Activated CD8-positive, alpha-beta T cell treated with anti-CD3 and anti-CD28 coated beads, Interleukin-2, amount 10 ng/mL, durations not matched to agents 7 days and 5 days (primary cell): ENCODE results near the gene VASN. TPM values are rescaled to one million over a fixed set of nuclear protein-coding genes. Genes with fewer than 3 reads are reported as not detected.
"Not testable (repeated sequence)": the region's sequence is repeated elsewhere in the genome, so short reads cannot be mapped to it uniquely, and the experiment has no call there.

Source experiments
- ATAC-seq: fragments of 150-1000 bp; cut with Tn5 transposase; one replicate; pipeline ENCODE4 v1.10.0; 2021; ENCODE audit warnings: moderate library complexity
- CTCF ChIA-PET: fragments of 350-600 bp; sonication (Branson Sonifier 250); formaldehyde crosslinking; loops from one replicate; lab custom pipeline; 2021; ENCODE audit warnings: antibody characterized with exemption; lab: Charles Lee
- POLR2A ChIA-PET: fragments of 350-600 bp; sonication (Branson Sonifier 250); formaldehyde crosslinking; loops from one replicate; lab custom pipeline; 2021; ENCODE audit warnings: antibody characterized with exemption; lab: Charles Lee
- DNase-seq: peaks from one replicate; pipeline ENCODE4 v3.0.0-alpha.2; 2020
- H3K27ac Mint-ChIP-seq: one replicate; pipeline ENCODE4 v1.8.0; 2021; ENCODE audit warnings: mild to moderate bottlenecking, mixed read lengths
- H3K27me3 Mint-ChIP-seq: one replicate; pipeline ENCODE4 v1.8.0; 2021; ENCODE audit warnings: low read depth, mixed read lengths
- H3K36me3 Mint-ChIP-seq: one replicate; pipeline ENCODE4 v1.8.0; 2021; ENCODE audit warnings: low read depth, mixed read lengths
- H3K4me1 Mint-ChIP-seq: one replicate; pipeline ENCODE4 v1.8.0; 2021; ENCODE audit warnings: low read depth, mixed read lengths
- H3K4me3 Mint-ChIP-seq: one replicate; pipeline ENCODE4 v1.8.0; 2021; ENCODE audit warnings: mild to moderate bottlenecking, mixed read lengths
- H3K9me3 Mint-ChIP-seq: one replicate; pipeline ENCODE4 v1.8.0; 2022; ENCODE audit warnings: mixed read lengths; ENCODE audit not compliant: insufficient read depth
- total RNA-seq, 2 experiments: library from RNA; stranded (reverse); gene quantifications; one replicate each; pipeline ENCODE4 v1.2.3, GENCODE V29; 2021

VASN gene
- total RNA-seq, 2 experiments from 2014 or later, result not detected

DNA sequence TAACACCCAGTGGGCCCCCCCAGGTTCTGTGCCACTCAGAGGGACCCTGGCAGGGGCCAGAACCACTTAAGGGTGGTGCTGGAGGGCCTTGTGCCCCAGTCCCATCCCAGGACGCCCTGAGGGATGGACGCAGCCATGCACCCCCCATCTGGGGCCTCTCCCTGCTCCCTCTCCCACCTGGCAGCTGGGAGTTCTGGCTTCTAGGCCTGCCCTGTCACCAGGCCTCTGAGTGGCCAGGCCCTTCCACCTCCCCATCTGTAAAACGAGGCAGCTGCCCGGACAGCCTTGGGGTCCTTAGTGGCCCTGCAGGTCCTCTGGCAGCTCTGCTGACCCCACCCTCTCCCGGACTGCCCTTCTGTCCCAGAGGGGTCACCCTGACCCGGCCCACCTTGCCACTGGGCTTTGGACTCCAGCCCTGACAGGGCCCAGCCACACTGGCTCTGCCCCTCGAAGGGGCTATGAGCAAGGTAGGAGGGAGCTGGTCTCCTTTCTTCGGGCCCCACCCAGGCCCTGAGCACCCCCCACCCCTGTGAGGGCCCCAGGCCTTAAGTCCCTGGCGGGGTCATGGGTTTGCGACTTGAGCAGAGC lies 32.8 kb upstream of the VASN start:
- H3K27me3 Mint-ChIP-seq, result no peaks in the 10 kb centered on the region
- POLR2A ChIA-PET, result interaction anchor here (1.5 kb wide), 1 partner anchor 12 kb away, joined by 4 read pairs; no protein-coding TSS in a partner anchor
- H3K9me3 Mint-ChIP-seq, result no peaks in the 10 kb centered on the region
- ATAC-seq, result no peak
- H3K4me3 Mint-ChIP-seq, result no peak overlapping the region
- DNase-seq, result no peak
- CTCF ChIA-PET, result interaction anchor here (1.6 kb wide), 1 partner anchor 11 kb away, joined by 4 read pairs; no protein-coding TSS in a partner anchor
- no peak overlapping the region for H3K27ac Mint-ChIP-seq
- H3K4me1 Mint-ChIP-seq, result peaks cover 2% of the 10 kb centered on the region
- no peaks in the 10 kb centered on the region for H3K36me3 Mint-ChIP-seq

DNA sequence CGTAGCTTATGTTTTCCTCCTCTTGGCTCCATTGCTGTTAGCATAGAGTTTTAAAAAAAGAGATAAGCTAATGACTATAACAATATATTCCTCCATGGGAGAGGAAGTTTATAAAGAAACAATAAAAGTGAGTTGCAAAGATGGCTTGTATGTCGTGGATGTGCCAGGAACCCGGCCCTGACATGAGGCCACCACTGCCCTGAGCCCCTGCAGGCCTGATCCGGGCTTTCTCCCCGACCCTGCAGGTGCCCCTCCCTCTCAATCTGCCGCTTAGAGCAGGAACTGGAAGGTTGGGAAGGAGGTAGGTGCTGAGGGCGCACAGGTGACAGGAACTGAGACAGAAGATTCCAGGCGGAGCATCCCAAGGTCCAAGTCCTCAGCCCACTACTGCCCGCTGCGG lies 32.2 kb upstream of the VASN start:
- Mint-ChIP-seq H3K9me3 (no peaks in the 10 kb centered on the region), H3K27me3 (no peaks in the 10 kb centered on the region), H3K4me3 (no peak overlapping the region), H3K36me3 (no peaks in the 10 kb centered on the region), H3K27ac (no peak overlapping the region), H3K4me1 (peaks cover 4% of the 10 kb centered on the region)
- CTCF ChIA-PET, result interaction anchor here (1.6 kb wide), 1 partner anchor 11 kb away, joined by 4 read pairs; no protein-coding TSS in a partner anchor
- POLR2A ChIA-PET, result interaction anchor here (1.5 kb wide), 1 partner anchor 11 kb away, joined by 4 read pairs; no protein-coding TSS in a partner anchor
- ATAC-seq (no peak), DNase-seq (no peak)

DNA sequence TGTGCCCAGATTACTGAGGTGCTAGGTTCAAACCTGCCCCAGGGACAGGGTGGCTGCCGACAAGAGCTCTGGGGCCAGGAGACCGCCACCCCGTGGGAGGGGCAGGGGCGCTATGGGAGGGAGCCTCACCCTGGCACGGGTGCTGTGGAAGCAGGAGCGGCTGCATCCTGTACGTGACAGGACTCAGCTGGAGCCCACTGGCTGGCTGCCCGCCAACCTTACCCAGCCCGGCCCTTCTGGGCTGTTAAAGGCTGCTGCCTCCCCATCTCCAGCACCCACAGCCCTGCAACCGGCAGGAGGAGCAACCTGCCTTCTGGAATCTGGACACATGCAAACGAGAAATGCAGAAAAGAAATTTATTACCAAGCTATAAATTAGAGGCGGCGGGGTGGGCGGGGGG lies 31.7 kb upstream of the VASN start:
- Mint-ChIP-seq H3K4me3 (no peak overlapping the region), H3K36me3 (no peaks in the 10 kb centered on the region), H3K27me3 (no peaks in the 10 kb centered on the region), H3K4me1 (peaks cover 6% of the 10 kb centered on the region), H3K27ac (no peak overlapping the region), H3K9me3 (no peaks in the 10 kb centered on the region)
- ATAC-seq (no peak), DNase-seq (no peak)
- ChIA-PET CTCF (interaction anchor here (1.1 to 2.5 kb wide), 3 partner anchors 10 to 67 kb away, joined by 3 to 8 read pairs (median 4); no protein-coding TSS in a partner anchor), POLR2A (interaction anchor here (1.5 kb wide), 1 partner anchor 11 kb away, joined by 4 read pairs; no protein-coding TSS in a partner anchor)

DNA sequence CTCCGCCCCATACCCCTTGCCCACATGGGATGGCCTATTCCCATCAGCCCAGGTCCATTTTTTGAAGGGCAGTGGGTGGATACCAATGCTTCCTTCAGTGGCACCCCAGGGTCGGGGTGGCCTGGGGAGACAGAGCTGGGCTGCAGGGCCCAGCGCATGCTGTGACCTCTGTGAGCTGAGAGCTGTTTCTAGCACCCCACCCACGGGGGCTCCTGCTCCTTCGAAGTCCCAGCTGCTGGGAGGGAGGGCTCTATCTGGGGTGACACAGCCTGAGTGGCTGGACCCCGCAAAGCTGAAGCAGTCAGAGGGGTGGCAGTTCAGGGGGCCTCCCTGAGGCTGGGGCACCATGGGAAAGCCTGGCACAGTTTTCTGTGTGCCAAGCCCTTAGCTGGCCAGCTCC lies 31.2 kb upstream of the VASN start:
- H3K27me3 Mint-ChIP-seq, result no peaks in the 10 kb centered on the region
- ChIA-PET POLR2A (interaction anchor here (1.1 kb wide), 1 partner anchor 34 kb away, joined by 3 read pairs; no protein-coding TSS in a partner anchor), CTCF (interaction anchor here (1.1 to 2.5 kb wide), 2 partner anchors 12 to 67 kb away, joined by 3 to 8 read pairs; no protein-coding TSS in a partner anchor)
- DNase-seq (no peak), ATAC-seq (no peak)
- no peaks in the 10 kb centered on the region for H3K36me3 Mint-ChIP-seq
- no peaks in the 10 kb centered on the region for H3K9me3 Mint-ChIP-seq
- H3K4me1 Mint-ChIP-seq, result peaks cover 7% of the 10 kb centered on the region
- no peak overlapping the region for H3K4me3 Mint-ChIP-seq
- H3K27ac Mint-ChIP-seq, result no peak overlapping the region

DNA sequence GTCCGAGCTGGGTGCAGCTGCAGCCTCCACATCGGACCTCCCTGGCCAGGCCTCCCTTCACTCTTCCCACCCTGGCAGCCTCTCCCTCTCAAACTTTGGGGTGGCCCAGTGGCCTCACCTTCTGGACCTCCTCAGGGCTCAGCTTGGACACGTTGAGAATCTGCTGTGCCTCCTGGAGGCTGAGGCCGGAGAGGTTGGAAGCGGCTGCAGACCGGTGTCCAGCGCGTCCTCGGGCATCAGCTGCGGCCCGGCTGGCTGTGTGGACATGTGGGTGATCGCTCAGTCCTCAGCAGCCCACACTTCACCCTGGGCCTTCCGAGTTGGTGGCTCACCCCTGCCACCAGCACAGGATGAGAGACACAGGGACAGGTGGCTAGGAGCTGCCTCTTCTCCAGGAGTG lies 30.4 kb upstream of the VASN start:
- Mint-ChIP-seq H3K27ac (no peak overlapping the region), H3K4me1 (peaks cover 7% of the 10 kb centered on the region), H3K27me3 (no peaks in the 10 kb centered on the region), H3K9me3 (no peaks in the 10 kb centered on the region), H3K36me3 (no peaks in the 10 kb centered on the region), H3K4me3 (no peak overlapping the region)
- POLR2A ChIA-PET, result interaction anchor here (1.1 kb wide), 1 partner anchor 35 kb away, joined by 3 read pairs; no protein-coding TSS in a partner anchor
- DNase-seq, result no peak
- no peak for ATAC-seq
- CTCF ChIA-PET, result interaction anchor here (1.0 to 2.5 kb wide), 4 partner anchors 9 to 52 kb away, joined by 3 to 8 read pairs (median 4); no protein-coding TSS in a partner anchor

DNA sequence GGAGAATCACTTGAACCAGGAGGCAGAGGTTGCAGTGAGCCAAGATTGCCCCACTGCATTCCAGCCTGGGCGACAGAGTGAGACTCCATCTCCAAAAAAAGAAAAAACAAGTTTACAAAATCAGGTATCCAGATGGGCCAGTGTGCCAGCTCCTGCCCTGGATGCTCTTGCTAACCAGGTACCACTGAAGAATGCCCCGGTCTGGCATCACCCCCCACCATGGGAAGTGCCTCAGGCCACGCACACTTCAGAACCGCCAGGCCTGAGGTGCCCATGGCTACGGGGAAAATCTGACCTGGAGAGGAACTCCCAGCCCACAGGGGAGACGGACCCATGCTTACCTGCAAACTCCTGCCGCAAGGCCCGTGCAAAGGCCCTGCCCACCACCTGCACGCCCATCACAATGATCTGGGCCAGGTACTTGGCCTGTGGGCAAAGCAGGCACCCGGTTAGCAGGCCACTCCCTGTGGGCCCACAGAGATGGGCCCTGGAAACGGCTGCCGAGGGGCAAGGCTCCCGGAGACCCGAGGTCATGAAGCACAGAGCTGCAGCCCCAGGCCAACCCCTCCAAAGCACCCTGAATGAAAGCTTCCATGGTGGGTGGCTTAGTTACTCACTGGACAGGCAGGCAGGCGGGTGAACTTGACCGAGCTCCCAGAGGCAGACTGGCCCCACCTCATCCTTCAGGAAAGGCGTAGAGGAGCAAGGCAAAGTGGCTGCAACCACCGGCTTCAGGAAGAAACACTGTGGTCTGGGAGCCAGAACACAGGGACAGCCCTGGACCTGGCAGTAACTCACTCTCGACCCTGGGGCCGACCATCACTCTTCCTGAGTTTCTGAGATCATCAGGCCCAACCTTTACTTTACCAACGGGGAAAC lies 28.5 kb upstream of the VASN start:
- POLR2A ChIA-PET, result interaction anchor here (0.5 kb wide), 1 partner anchor 263 kb away, joined by 4 read pairs; no protein-coding TSS in a partner anchor
- peaks cover 7% of the 10 kb centered on the region for H3K4me1 Mint-ChIP-seq
- H3K27me3 Mint-ChIP-seq, result no peaks in the 10 kb centered on the region
- DNase-seq (no peak), ATAC-seq (no peak)
- CTCF ChIA-PET, result interaction anchor here (0.6 kb wide), 1 partner anchor 54 kb away, joined by 3 read pairs; no protein-coding TSS in a partner anchor
- no peaks in the 10 kb centered on the region for H3K9me3 Mint-ChIP-seq
- H3K27ac Mint-ChIP-seq, result no peak overlapping the region
- no peak overlapping the region for H3K4me3 Mint-ChIP-seq
- H3K36me3 Mint-ChIP-seq, result peaks cover under 1% of the 10 kb centered on the region

DNA sequence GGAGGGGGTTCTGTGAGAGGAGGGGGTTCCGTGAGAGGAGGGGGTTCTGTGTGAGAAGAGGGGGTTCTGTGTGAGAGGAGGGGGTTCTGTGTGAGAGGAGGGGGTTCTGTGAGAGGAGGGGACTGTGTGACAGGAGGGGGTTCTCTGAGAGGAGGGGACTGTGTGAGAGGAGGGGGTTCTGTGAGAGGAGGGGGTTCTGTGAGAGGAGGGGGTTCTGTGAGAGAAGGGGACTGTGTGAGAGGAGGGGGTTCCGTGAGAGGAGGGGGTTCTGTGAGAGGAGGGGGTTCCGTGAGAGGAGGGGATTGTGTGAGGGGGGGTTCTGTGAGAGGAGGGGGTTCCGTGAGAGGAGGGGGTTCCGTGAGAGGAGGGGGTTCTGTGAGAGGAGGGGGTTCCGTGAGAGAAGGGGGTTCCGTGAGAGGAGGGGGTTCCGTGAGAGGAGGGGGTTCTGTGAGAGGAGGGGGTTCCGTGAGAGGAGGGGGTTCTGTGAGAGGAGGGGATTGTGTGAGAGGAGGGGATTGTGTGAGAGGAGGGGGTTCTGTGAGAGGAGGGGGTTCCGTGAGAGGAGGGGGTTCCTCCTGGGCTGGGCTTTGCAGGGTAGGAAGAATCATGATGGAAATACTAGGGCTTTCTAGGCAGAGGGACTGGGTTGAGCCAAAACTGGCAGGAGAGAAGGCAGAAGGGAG lies 27.2 kb upstream of the VASN start:
- H3K27me3 Mint-ChIP-seq, H3K27ac Mint-ChIP-seq, H3K36me3 Mint-ChIP-seq, CTCF ChIA-PET, DNase-seq, POLR2A ChIA-PET, H3K9me3 Mint-ChIP-seq, H3K4me3 Mint-ChIP-seq, ATAC-seq: not testable (repeated sequence)
- peaks cover 12% of the 10 kb centered on the region for H3K4me1 Mint-ChIP-seq

DNA sequence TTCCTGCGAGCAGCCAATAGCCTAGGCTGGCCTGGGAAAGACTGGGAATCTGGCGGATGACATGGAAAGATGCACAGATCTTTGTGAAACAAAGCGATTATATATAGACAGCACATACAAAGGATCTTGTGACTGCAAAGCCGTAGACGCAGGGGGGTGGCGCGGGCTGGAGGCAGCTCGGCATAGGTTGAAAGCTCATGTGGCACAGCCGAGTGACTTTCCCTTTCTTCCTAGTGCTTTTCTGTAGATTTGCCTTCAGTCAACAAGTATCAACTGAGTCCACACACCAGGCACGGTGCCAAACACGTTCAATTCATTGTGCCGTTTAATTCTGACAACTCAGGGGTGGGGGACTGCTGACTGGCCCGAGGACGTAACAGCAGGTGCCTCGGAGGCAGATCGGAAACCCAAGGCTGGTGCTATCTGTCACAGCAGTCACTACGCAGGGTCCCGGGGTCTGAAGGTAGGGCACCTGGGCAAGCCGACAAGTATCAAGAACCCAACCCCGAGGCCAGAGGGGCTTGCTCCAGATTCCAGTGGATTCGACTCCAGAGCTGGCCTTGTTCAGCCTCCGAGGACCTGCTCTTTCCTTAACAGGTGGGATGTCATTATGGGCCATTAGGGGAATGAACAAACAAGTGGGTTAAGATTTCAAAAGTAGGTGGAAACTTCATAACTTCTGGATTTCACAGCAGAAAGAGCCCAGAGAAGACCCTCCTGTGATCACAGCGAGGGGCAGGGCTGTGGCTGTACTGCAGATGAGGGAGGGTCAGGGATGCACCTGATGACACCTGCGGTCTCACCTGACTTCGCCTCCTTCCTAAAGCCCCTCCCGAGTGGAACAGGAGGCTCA lies 26.4 kb upstream of the VASN start:
- Mint-ChIP-seq H3K27me3 (no peaks in the 10 kb centered on the region), H3K4me3 (no peak overlapping the region), H3K27ac (peak overlapping the region; percentile 60), H3K4me1 (peaks cover 12% of the 10 kb centered on the region), H3K9me3 (no peaks in the 10 kb centered on the region), H3K36me3 (peaks cover 8% of the 10 kb centered on the region)
- DNase-seq (no peak), ATAC-seq (no peak)
- ChIA-PET CTCF (interaction anchor here (1.4 to 1.7 kb wide), 2 partner anchors 72 to 83 kb away, joined by 4 read pairs; no protein-coding TSS in a partner anchor), POLR2A (no interaction called here)

DNA sequence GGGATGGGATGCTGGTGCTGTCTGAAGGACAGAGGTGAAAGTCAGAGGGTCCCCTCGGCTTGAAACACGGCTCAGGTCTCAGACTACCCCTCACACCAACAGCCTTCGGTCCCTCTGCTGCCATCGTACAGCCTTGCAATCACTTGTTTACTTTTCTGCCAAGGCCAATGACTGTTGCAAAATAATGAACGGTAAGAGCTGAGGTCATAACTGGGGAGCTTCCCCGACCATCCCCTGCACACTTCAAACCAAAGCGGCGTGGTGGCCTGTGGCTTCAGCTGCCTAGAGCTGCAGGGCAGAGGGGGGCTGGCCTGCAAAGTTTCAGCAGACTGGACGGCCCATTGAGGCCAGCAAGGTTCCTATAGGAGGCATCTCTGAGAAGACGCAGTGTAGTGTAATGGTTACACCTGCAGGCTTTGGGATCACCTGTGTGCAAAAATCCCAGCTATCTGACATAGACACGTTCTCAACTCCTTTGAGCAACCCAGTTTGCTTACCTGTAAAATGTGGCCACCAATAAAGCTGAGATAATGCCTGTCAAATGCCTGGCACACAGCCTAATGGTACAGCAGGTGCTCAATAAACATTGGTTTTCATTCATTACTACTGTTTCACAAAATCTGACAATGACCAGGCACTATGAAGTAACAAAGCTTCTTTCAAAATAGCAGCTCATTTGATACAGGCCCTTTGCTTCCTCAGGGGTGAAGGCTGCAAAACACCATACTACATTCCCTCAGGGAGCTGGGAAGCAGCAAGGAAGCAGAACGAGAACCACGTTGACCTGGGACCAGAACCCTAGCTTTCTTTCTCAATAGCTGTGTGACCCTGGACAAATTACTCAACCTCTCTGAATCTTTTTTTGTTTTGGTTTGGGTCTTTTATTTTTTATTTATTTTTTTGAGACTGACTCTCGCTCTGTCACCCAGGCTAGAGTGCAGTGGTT lies 25.5 kb upstream of the VASN start:
- ChIA-PET POLR2A (interaction anchor here (0.7 kb wide), 1 partner anchor 29 kb away, joined by 3 read pairs; no protein-coding TSS in a partner anchor), CTCF (interaction anchor here (1.2 to 1.7 kb wide), 3 partner anchors 18 to 84 kb away, joined by 4 to 6 read pairs (median 4); no protein-coding TSS in a partner anchor)
- DNase-seq (no peak), ATAC-seq (no peak)
- Mint-ChIP-seq H3K36me3 (peaks cover 12% of the 10 kb centered on the region), H3K4me3 (no peak overlapping the region), H3K27me3 (no peaks in the 10 kb centered on the region), H3K9me3 (no peaks in the 10 kb centered on the region), H3K4me1 (peaks cover 17% of the 10 kb centered on the region), H3K27ac (peak overlapping the region; percentile 49)
